Colon (tissue), 2 donors: Measurements from ENCODE around the gene SERPINB12.

Source experiments
- FAIRE-seq: peaks from 2 replicates; lab custom pipeline; 2012; peaks lifted over from hg19 to GRCh38; lab: Jason Lieb, UNC
- donor health status: control.
- donor health status: control.

The SERPINB12 gene

GRCh38 chr18:63550068-63550467 lies 7.9 kb downstream of the SERPINB12 start:
- no peak for FAIRE-seq

- FAIRE-seq, result no peak
Measured at GRCh38 chr18:63551769-63552168, 9.6 kb downstream of the SERPINB12 start.

DNA sequence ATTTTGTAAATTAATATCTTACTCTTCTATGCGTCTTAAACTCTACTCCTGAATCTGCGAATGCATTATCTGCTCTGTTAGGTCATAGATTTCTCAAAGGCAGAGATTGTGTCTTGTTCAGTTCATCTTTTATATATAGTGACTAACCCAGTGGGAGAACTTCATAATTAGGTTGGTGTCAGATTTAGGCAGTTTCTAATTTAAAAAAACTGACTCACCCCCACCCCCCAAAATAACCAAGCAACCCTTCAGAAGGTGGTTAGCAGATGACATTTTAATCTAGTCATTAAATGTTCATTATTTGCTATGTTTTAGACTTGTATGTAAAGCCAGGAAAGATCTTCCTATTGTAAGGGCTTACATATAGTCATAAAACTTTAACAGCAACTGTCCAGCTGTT lies 10.4 kb downstream of the SERPINB12 start:
- no peak for FAIRE-seq

- FAIRE-seq, result no peak
Measured at GRCh38 chr18:63553081-63553480, 10.9 kb downstream of the SERPINB12 start.

DNA sequence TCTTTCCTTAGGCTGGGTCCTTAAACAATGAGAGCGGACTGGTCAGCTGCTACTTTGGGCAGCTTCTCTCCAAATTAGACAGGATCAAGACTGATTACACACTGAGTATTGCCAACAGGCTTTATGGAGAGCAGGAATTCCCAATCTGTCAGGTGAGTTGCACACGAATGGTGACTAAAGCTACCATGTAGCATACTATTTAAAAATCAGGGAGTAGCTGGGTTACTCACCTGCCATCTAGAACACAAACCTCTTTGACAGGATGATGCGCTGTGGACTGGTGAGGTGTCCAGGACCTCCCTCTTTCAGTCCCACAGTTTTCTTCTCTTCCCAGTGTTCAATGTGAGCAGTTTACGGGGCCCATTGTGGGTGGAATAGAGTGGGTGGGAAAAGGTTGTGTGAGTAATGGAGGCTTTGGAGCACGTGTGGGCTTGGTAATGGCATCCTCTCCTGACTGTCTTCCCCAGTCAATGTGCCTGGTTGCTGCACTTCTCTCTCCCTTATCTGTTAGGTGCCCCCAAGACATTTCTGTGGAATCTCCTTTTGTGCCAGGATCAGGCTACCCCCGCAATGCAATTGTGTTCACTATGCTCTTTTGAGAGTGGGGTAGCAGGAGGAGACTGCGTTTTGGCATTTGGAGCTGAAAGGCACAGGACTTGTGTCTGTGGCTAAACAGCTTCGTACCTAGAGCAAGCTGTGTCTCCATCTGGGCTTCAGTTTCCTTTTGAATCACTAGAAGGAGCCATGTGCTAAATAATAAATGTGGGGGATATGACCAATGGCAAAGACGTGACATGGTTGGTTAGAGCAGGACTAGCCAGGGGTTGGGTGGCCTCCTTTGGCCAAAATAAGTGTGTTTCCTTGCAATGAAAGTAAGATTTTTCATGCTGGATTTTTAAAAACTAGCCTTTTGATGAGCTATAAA lies 17.7 kb downstream of the SERPINB12 start:
- no peak for FAIRE-seq

- no peak for FAIRE-seq
Measured at GRCh38 chr18:63562284-63562683, 20.1 kb downstream of the SERPINB12 start.

GRCh38 chr18:63564021-63564420 lies 21.9 kb downstream of the SERPINB12 start:
- FAIRE-seq, result no peak

- FAIRE-seq, result no peak
Measured at GRCh38 chr18:63564561-63564960, 22.4 kb downstream of the SERPINB12 start.

GRCh38 chr18:63567276-63567675 lies 25.1 kb downstream of the SERPINB12 start:
- FAIRE-seq, result no peak

DNA sequence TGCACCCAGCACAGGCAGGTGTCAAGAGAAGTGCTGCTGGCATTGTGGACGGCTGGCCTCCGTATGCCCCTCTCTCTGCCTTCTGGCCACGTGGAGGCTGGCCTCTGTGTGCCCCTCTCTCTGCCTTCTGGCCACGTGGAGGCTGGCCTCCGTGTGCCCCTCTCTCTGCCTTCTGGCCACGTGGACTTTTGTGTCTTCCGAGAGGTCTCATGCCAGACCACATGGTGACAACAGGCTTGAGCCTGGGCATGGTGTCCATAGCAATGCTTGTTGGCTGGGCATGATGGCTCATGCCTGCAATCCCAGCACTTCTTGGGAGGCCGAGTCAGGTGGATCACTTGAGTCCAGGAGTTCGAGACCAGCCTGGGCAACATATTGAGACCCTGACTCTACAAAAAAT lies 25.7 kb downstream of the SERPINB12 start:
- no peak for FAIRE-seq

DNA sequence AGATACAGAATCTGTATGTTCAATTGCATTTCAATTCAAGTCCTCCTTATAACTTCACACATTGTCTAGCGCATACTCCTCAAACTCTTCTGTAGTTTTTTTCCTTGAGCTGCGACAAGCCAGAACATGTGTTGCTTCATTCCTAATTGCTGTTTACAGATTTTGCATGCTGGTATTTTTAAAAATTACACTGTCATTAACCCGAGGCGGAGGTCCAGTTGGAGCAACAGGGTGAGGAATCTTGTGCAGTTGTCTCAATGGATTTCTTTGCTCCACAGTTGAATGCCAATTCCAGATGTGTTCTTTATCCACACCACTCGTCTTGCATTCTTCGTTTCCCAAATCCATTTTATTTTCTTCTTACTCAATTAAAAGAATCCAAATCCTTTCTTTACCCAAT lies 28.6 kb downstream of the SERPINB12 start:
- no peak for FAIRE-seq

- no peak for FAIRE-seq
Measured at GRCh38 chr18:63575681-63576080, 33.5 kb downstream of the SERPINB12 start.

DNA sequence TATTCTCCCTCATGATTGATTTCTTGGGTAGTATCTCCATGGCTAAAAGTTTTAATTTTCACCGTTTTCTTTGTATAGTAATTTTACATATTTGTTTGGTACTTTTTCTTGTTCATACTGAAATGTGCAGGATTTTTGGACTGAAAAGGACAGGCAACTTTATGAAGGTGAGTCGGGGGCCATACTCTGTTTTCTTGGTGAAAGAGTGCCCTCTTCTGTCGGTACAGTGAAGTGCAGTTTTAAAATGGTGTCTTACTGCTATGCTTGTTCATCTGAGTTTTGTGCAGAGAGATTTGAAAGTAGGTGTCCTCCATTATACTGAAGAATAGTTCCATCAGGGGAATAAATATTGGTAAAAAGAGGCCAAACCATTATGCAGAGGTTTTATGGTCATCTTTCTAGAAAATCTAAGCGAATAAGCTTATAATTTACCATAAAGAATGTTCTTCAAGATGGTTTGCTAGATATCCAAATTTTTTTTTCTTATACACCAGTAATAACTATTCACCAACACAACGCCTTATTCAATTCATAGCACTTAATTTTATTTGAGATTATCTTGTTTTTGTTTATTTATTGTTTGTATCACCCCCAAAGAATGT lies 36.3 kb downstream of the SERPINB12 start:
- FAIRE-seq, result no peak

DNA sequence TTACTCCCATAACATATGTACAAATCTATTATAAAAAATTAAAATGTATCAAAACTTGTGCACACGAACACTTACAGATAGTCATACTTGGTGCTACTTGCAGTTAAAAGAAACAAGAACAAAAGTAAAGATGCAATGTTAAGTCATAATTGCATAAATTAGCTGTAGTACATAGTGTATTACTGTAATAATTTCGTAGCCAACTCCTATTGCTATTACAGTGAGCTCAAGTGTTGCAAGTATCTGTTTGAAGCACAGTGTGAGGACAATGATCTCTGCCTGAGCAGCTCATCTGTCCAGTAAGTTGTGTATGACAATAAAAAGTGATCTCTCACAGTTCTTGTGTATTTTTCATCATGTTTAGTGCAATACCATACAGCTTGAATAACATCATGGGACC lies 37.4 kb downstream of the SERPINB12 start:
- FAIRE-seq, result no peak

GRCh38 chr18:63585988-63586387 lies 43.8 kb downstream of the SERPINB12 start:
- FAIRE-seq, result no peak

GRCh38 chr18:63586431-63586830 lies 44.3 kb downstream of the SERPINB12 start:
- no peak for FAIRE-seq

GRCh38 chr18:63586966-63587365 lies 44.8 kb downstream of the SERPINB12 start, which contains the start of gene SERPINB13:
TSS of gene SERPINB13 (plus strand) at chr18:63587343. CDS start at chr18:63588668, 1,325 bp downstream.
- no peak for FAIRE-seq

GRCh38 chr18:63588909-63589308 lies 46.7 kb downstream of the SERPINB12 start:
- no peak for FAIRE-seq

- no peak for FAIRE-seq
Measured at GRCh38 chr18:63590373-63590772, 48.2 kb downstream of the SERPINB12 start.

DNA sequence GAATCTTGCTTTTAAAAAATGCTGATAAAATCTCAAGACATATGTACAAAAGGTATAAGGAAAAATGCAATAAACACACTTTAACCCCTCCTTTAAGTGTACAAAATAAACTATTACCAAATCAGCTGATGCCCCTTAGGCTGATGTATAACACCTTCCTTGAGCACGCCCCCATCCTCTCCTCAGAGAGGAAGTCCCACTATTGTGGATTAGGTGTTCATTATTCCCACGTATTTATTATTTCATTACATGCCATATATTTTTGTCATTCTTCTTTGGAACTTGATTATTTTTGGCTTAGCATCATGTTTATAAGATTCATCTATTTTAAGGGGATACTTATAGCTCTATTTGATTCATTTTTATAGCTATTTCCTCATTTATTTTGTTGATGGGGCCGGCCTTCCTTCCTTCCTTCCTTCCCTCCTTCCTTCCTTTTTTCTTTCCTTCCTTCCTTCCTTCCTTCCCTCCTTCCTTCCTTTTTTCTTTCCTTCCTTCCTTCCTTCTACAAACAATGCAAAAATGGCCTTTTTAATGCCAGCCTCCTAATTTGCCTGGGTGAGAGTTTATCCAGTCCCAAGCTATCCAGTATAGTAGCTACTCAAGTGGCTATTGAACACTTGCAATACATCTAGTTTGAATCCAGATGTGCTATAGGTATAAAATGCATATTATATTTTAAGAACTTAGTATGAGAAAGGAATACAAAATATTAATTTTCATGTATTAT lies 49.0 kb downstream of the SERPINB12 start:
- FAIRE-seq, result no peak

DNA sequence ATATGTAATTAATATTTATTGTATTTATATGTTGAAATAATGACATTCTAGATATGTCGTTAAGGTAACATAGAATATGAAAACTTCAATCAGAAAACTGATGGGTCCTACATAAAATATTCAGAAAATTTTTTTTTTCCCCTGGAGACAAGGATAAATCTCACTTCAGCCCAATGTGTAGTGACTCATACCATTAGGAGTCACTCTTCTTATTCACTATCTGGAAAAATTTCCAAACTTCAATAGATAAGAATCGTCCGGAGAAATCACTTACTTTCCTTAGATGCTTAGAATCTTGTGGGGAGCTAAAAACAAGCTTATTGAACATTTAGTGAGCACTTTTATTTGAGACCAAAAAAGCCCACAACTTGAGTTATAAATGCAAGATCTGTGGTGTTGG lies 49.6 kb downstream of the SERPINB12 start:
- no peak for FAIRE-seq

DNA sequence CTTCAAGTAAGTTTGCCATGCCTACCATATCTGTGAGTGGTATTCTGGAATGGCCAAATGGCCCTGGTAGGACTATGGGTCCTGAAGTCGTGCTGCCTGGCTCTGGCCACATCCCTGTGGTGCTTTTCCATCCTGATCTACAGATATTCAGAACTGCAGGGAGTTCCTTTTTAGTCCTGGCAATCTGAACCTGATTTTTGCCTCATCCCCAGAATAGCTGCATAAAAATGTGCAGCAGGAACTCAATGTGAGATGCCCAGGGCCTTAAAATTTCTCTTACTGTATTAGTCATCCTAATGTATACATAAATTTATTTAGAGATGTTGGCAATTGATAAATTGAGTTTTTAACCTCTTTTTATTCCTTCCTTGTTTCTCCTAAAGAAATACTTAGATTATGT lies 50.3 kb downstream of the SERPINB12 start:
- no peak for FAIRE-seq

- no peak for FAIRE-seq
Measured at GRCh38 chr18:63596964-63597363, 54.8 kb downstream of the SERPINB12 start.
